Measurements from ENCODE around the gene KDM8.

DNA sequence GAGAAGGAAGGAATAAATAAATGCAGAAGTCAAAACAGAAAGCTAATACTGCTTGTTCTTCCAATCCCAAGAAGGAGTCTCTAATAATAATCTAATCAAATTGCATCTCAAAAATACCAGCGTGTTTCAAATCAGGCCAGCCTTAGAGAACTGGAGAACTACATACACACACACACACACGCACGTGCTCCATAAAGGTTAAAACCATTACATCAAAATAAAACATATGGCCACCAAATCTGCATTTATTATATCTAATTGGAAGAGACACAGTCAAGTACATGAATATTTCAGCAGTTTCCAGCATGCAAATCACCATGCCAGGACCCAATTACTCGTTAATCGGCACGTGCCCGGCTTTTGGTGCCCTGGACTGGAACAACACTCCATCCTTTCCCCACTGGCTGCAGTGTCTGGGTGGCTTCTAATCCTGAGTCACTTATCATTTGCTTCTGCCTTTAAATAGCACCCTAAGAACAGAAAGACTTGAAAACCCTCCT lies 20.4 kb upstream of the KDM8 start:
- TF ChIP-seq, protein P1, sequence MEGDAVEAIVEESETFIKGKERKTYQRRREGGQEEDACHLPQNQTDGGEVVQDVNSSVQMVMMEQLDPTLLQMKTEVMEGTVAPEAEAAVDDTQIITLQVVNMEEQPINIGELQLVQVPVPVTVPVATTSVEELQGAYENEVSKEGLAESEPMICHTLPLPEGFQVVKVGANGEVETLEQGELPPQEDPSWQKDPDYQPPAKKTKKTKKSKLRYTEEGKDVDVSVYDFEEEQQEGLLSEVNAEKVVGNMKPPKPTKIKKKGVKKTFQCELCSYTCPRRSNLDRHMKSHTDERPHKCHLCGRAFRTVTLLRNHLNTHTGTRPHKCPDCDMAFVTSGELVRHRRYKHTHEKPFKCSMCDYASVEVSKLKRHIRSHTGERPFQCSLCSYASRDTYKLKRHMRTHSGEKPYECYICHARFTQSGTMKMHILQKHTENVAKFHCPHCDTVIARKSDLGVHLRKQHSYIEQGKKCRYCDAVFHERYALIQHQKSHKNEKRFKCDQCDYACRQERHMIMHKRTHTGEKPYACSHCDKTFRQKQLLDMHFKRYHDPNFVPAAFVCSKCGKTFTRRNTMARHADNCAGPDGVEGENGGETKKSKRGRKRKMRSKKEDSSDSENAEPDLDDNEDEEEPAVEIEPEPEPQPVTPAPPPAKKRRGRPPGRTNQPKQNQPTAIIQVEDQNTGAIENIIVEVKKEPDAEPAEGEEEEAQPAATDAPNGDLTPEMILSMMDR (IDR thresholded peaks at IDR 0.05; ENCODE audit: insufficient read depth, low read length, poor library complexity, severe bottlenecking): no peak
- no peak for TF ChIP-seq EZH2phosphoT487 (conservative IDR thresholded peaks at IDR 0.05; ENCODE audit: low read length)
